Measurements from ENCODE around the gene PAPPA2.

Gene PAPPA2

DNA sequence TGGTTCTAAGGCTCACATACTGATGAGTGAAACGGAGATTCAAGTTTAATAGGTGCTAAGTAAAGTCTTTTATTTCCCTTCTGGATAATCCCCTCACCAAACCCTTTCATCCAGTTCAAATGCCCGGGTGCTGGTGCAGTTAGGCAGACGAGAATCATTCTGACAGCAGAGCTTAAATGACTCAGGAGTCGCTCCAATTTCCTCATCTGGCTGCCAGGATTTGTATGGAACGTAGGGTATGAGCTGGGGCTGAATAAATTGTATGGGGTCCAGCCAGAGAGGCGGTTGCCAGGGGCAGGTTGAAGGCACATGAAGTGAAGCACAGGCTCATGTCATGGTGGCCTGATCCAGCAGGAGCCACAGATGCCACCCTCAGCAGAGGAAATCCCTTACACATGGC is 76.0 kb downstream of the PAPPA2 start:
- TF ChIP-seq, protein P1, sequence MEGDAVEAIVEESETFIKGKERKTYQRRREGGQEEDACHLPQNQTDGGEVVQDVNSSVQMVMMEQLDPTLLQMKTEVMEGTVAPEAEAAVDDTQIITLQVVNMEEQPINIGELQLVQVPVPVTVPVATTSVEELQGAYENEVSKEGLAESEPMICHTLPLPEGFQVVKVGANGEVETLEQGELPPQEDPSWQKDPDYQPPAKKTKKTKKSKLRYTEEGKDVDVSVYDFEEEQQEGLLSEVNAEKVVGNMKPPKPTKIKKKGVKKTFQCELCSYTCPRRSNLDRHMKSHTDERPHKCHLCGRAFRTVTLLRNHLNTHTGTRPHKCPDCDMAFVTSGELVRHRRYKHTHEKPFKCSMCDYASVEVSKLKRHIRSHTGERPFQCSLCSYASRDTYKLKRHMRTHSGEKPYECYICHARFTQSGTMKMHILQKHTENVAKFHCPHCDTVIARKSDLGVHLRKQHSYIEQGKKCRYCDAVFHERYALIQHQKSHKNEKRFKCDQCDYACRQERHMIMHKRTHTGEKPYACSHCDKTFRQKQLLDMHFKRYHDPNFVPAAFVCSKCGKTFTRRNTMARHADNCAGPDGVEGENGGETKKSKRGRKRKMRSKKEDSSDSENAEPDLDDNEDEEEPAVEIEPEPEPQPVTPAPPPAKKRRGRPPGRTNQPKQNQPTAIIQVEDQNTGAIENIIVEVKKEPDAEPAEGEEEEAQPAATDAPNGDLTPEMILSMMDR (conservative IDR thresholded peaks at IDR 0.05; ENCODE audit: low read depth, low read length) = no peak
- no peak overlapping the region for H3K4me3 ChIP-seq (ENCODE audit: low read depth, low read length)
- no peak for DNase-seq (ENCODE audit: low read depth)

DNA sequence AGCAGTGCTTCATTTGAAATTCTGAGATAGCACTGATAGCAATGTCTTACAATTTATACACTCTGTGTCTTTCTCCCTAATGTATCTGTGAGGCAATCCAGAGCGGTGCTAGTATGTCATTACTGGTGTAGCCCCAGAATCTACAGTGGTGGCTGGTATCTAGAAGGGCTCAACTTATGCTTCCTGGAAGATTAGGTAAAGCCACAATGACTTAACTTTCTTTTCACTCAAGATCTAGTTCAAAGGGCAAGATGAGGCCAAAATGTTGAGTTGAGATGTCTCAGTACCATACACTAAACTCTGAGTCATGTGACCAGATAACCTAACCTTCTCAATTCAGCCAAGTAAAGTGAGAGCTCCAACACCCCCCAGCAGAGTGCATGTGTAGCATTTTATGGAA is 77.5 kb downstream of the PAPPA2 start:
- TF ChIP-seq, protein P1 (conservative IDR thresholded peaks at IDR 0.05; ENCODE audit: low read depth, low read length) = no peak

DNA sequence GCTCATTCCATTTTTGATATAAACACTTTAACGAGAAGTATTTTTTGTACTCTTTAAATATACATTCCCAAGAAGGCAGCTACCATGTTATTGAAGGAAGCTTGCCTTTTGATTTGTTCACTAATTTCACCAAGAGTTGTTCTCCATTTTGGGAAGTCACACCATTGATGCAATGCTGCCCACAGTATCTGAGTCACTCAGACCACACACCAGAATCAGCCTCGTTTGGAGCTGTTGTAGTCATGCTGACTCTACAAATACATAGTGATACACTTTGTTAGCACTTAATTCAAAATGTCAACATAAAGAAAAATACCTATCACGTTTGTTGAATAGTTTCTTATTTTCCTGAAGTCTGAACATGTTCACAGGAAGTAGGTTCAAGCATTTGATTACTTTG is 78.7 kb downstream of the PAPPA2 start:
- DNase-seq (ENCODE audit: low read depth) = no peak
- no peak overlapping the region for H3K4me3 ChIP-seq (ENCODE audit: low read depth, low read length)
- TF ChIP-seq, protein P1 (conservative IDR thresholded peaks at IDR 0.05; ENCODE audit: low read depth, low read length) = no peak

More for the DNA sequence above, 77.5 kb downstream of the PAPPA2 start:
- H3K4me3 ChIP-seq (ENCODE audit: low read depth, low read length) = no peak overlapping the region
- no peak for DNase-seq (ENCODE audit: low read depth)

DNA sequence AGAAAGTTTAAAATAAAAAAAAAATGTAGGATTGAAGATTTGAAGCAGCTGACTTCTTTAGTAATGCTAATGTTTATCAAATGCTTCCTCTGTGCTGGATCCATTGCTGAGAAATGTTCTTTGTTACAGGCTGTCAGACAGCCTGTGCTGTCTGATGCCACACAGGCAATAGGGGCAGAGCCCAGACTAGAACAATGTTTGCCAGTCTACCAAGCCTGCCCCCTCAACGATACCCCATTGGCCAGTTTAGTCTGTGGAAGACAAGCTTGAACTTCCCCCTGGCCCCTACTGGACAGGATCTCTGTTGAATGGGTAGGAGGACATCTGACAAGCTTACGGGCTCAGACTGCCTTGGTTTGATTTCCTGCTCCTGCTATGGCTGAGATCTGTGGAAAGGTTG is 79.4 kb downstream of the PAPPA2 start:
- TF ChIP-seq, protein P1 (conservative IDR thresholded peaks at IDR 0.05; ENCODE audit: low read depth, low read length) = no peak
- DNase-seq (ENCODE audit: low read depth) = no peak
- H3K4me3 ChIP-seq (ENCODE audit: low read depth, low read length) = no peak overlapping the region

DNA sequence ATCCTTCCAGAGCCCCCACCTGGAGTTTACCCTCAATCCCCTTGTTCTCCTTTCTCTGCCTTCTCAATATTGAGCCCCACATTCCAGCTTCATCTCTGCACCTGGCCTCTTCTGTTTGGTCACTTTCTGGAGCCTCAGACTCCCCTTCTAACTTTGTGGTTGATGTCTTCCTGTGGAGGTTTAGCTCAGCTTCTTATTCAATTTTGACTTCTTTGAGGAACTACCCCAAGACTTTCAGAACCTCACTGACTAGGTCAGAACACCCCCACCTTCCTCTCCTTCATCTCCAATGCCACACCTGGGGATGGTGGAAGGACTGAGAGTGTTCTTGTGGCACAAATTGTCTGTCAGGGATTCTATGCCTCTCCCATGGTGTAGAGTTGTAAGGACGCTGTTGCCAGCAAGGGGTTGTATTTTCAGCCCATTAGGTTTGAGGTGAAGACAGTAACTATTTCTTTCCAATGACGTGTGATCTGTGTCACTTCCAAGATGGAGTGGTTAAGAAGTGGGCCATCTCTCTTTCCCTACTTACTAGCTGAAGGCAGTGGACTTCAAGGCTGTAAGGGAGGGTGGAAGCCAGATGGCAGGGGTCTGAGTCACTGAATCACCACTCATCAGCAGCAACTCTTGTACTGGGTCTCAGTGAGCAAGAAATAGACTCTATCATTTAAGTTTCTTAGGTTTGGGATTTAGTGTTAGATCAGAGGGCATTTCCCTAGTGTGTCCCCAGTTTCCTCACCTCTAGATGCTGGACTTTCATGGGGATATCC is 80.6 kb downstream of the PAPPA2 start:
- TF ChIP-seq, protein P1 (conservative IDR thresholded peaks at IDR 0.05; ENCODE audit: low read depth, low read length) = no peak
- no peak for DNase-seq (ENCODE audit: low read depth)
- H3K4me3 ChIP-seq (ENCODE audit: low read depth, low read length) = no peak overlapping the region

DNA sequence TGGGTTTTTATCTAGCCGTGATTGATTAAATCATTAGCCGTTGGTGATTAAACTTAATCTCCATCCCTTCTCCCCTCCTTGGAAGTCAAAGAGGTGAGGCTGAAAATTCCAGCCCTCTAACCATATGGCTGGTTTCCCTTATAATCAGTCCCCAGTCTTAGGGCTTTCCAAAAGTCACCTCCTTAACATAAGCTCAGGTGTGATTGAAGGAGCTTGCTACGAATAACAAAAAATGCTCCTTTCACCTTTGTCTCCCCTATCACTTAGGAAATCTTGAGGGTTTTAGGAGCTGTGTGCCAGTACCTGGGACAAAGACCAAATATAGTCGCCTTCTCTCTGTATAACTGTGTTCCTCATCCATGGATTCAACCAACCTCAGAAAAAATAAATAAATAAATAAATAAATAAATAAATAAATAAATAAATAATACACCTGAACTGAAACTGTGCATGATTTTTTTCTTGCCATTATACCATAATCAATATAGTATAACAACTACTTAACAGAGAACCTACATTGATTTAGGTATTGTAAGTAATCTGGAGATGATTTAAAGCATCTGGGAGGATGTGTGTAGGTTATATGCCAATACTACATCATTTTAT is 82.2 kb downstream of the PAPPA2 start:
- DNase-seq (ENCODE audit: low read depth) = no peak
- TF ChIP-seq, protein P1 (conservative IDR thresholded peaks at IDR 0.05; ENCODE audit: low read depth, low read length) = no peak
- no peak overlapping the region for H3K4me3 ChIP-seq (ENCODE audit: low read depth, low read length)

DNA sequence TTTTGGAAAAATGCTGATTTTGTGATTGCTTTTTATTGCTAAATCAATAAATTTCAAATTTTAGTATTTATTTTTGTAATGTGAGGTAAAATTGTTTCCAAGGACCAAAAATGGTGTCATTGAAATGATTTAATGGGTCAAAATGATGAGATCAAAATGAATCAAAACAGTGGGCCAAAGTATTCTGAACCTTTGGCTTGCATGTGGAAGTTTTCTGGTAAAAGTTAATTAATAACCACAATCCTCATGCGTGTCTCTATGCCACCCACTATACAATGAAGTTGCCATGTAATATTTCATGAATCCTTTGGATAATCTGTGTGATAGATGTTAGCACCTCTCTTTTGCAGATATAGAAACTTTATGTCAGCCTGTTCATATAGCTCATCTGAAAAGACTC is 83.8 kb downstream of the PAPPA2 start:
- no peak overlapping the region for H3K4me3 ChIP-seq (ENCODE audit: low read depth, low read length)
- TF ChIP-seq, protein P1 (conservative IDR thresholded peaks at IDR 0.05; ENCODE audit: low read depth, low read length) = no peak
- DNase-seq (ENCODE audit: low read depth) = no peak
